BJ (cell line): ENCODE results near the gene KRTAP5-3. TPM values are rescaled to one million over a fixed set of nuclear protein-coding genes. Genes with fewer than 3 reads are reported as not detected.

ENCODE experiments used
- CTCF ChIA-PET: fragments of 350-600 bp; formaldehyde crosslinking; extraction: SDS; loops from one replicate; lab custom pipeline; 2021; ENCODE audit warnings: antibody characterized with exemption, inconsistent platforms; lab: Yijun Ruan, JAX
- POLR2A ChIA-PET: fragments of 300-600 bp; sonication (Branson Sonifier 250); formaldehyde crosslinking; extraction: SDS; loops from one replicate; lab custom pipeline; 2021; ENCODE audit warnings: antibody characterized with exemption; lab: Charles Lee
- DNase-seq: peaks from one replicate; pipeline ENCODE4 v3.0.0-alpha.2; 2011; ENCODE audit warnings: low read depth
- H3K27me3 ChIP-seq: 2 replicates; pipeline ENCODE4 v1.6.0; 2011; ENCODE audit warnings: low read length; ENCODE audit not compliant: control insufficient read depth, insufficient read depth
- H3K36me3 ChIP-seq: 2 replicates; pipeline ENCODE4 v1.5.1; 2011; ENCODE audit warnings: low read length; ENCODE audit not compliant: control insufficient read depth, insufficient read depth
- H3K4me3 ChIP-seq: 2 replicates; pipeline ENCODE4 v1.5.1; 2011; ENCODE audit warnings: low read depth, mild to moderate bottlenecking, control low read depth, low read length
- polyA plus RNA-seq: library from polyadenylated mRNA; depleted of rRNA; stranded (reverse); fragments of >200 nt; gene quantifications from 2 replicates; pipeline ENCODE4 v1.2.3, GENCODE V29; 2011
- TF ChIP-seq, protein P1 (sequence below): IDR thresholded peaks from 2 replicates; pipeline ENCODE4 v1.5.1; 2011; ENCODE audit warnings: low read depth, mild to moderate bottlenecking, control low read depth, inconsistent platforms, low read length, moderate library complexity; ENCODE audit not compliant: insufficient read depth

Gene KRTAP5-3
- polyA plus RNA-seq, 1 experiment, result not detected

DNA sequence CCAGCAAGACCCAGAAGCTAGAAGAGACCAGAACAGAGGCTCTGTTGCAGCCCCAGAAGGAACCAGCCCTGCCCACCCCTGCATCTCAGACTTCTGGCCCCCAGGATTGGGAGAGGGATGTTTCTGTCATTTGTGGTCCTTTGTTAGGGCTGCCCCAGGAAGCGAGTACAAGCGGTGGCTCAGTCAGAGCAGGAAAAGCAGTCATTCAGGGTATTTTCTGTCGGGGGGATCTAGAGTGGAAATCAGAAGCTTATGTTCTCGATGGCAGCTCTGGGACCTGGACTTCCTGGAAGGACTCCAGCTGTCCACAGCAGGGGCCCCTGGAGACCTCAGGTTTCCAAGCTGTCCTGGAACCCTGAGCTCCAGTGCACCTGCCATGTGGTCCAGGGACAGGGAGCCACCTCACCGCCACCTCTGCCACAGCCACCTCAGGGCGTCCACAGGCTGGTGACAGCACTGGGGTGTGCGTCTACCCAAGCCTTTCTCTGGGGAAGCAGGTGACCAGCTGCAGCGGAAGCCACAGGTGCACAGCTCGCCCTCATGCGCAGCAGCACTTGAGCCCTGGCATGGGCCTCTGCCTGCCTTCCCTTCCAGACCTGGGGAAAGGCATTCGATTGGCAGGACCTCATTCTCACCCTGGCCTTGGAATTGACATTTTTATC is 23.9 kb upstream of the KRTAP5-3 start:
- H3K36me3 ChIP-seq, result no peaks in the 10 kb centered on the region
- H3K4me3 ChIP-seq, result no peak overlapping the region
- TF ChIP-seq, protein P1, sequence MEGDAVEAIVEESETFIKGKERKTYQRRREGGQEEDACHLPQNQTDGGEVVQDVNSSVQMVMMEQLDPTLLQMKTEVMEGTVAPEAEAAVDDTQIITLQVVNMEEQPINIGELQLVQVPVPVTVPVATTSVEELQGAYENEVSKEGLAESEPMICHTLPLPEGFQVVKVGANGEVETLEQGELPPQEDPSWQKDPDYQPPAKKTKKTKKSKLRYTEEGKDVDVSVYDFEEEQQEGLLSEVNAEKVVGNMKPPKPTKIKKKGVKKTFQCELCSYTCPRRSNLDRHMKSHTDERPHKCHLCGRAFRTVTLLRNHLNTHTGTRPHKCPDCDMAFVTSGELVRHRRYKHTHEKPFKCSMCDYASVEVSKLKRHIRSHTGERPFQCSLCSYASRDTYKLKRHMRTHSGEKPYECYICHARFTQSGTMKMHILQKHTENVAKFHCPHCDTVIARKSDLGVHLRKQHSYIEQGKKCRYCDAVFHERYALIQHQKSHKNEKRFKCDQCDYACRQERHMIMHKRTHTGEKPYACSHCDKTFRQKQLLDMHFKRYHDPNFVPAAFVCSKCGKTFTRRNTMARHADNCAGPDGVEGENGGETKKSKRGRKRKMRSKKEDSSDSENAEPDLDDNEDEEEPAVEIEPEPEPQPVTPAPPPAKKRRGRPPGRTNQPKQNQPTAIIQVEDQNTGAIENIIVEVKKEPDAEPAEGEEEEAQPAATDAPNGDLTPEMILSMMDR, result no peak
- ChIA-PET POLR2A (interaction anchor here (0.6 kb wide), 1 partner anchor 1270 kb away, joined by 13 read pairs; a partner anchor contains a TSS), CTCF (interaction anchor here (0.6 to 5.5 kb wide), 8 partner anchors 10 to 397 kb away, joined by 3 to 65 read pairs (median 5); no protein-coding TSS in a partner anchor)
- no peak for DNase-seq
- H3K27me3 ChIP-seq, result peaks cover 23% of the 10 kb centered on the region

DNA sequence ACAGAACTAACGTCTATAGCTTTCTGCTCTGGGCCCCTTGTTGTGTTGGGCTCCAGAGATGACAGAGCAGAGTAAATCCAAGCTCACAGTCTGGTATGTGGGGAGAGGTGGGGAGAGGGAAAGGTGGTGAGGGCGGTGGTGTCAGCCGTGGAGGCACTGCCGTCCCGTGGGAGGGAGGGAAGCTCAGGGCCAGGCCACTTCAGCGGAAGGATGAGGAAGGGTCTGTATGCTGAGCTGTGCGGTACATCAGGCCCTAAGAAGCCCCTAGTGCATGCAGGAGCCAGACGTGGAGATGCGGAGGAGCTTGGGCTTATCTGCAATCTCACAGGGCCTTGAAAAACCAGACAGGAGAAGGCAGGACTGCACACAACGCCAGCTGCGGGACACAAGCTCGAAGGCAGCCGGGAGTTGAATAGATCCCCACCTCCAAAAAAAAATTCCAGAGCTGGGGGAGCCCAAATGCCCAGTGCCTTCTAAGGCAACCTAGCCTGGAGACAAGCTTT is 22.9 kb upstream of the KRTAP5-3 start:
- Histone ChIP-seq H3K36me3 (no peaks in the 10 kb centered on the region), H3K4me3 (no peak overlapping the region), H3K27me3 (peaks cover 21% of the 10 kb centered on the region)
- no peak for DNase-seq
- CTCF ChIA-PET, result interaction anchor here (0.6 to 5.5 kb wide), 8 partner anchors 11 to 398 kb away, joined by 3 to 65 read pairs (median 6); no protein-coding TSS in a partner anchor
- TF ChIP-seq, protein P1, result no peak
- POLR2A ChIA-PET, result no interaction called here

DNA sequence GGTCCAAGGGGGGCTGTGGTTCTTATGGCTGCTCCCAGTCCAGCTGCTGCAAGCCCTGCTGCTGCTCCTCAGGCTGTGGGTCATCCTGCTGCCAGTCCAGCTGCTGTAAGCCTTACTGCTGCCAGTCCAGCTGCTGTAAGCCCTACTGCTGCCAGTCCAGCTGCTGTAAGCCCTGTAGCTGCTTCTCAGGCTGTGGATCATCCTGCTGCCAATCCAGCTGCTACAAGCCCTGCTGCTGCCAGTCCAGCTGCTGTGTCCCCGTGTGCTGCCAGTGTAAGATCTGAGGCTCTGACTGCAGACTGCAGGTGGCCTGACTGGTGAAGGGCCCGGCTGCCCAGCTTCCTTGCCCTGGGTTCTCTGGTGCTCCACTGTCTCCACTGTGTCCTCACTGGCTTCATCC is 22.0 kb upstream of the KRTAP5-3 start:
- H3K4me3 ChIP-seq, result no peak overlapping the region
- no peak for DNase-seq
- CTCF ChIA-PET, result interaction anchor here (0.7 to 5.5 kb wide), 6 partner anchors 12 to 84 kb away, joined by 3 to 65 read pairs (median 4); no protein-coding TSS in a partner anchor
- TF ChIP-seq, protein P1, result no peak
- POLR2A ChIA-PET, result no interaction called here
- peaks cover 21% of the 10 kb centered on the region for H3K27me3 ChIP-seq
- no peaks in the 10 kb centered on the region for H3K36me3 ChIP-seq

DNA sequence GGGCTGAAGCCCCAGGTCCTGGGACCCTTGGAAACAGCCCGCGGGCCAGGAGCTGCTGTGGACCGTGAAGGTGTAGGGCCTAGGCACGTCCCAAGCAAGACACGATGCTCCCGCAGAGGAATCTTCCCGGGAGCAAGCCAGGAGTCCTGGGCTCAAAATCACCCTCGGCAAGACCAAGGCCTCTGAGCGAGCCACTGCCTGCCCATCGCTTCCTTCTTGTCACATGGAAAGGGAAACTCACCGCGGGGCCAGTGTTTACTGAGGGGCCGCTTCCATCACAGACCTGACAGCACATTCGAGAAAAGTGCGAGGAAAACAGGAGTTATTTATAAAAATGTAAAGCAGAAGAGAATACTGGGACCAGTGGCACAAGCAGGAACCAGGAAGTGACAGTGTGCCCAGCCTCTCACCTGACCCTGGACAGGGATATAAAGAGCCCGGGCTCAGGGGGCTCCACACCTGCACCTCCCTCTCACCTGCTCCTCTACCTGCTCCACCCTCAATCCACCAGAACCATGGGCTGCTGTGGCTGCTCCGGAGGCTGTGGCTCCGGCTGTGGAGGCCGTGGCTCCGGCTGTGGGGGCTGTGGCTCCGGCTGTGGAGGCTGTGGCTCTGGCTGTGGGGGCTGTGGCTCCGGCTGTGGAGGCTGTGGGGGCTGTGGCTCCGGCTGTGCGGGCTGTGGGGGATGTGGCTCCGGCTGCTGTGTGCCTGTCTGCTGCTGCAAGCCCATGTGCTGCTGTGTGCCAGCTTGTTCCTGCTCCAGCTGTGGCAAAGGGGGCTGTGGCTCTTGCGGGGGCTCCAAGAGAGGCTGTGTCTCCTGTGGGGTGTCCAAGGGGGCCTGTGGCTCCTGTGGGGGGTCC is 21.3 kb upstream of the KRTAP5-3 start, which contains the start of gene KRTAP5-5:
Gene KRTAP5-5 (plus strand): TSS at position 450 of the 860 bp plus-strand sequence. CDS start 66 bp downstream, at position 516.
- DNase-seq, result no peak
- Histone ChIP-seq H3K27me3 (peaks cover 21% of the 10 kb centered on the region), H3K36me3 (no peaks in the 10 kb centered on the region), H3K4me3 (no peak within 1 kb of the TSS)
- ChIA-PET CTCF (interaction anchor here (0.7 to 5.5 kb wide), 9 partner anchors 11 to 67 kb away, joined by 3 to 65 read pairs (median 5); no protein-coding TSS in a partner anchor), POLR2A (no interaction called here)
- TF ChIP-seq, protein P1, result no peak
